ENCODE measurements around the gene GRPEL1. TPM values are rescaled to one million over a fixed set of nuclear protein-coding genes. Genes with fewer than 3 reads are reported as not detected.

GRPEL1 gene
- total and polyA plus RNA-seq, 2 donors (not counting 1 experiment from before 2014, with no cell fraction given): 16.3 to 42.7 TPM

DNA sequence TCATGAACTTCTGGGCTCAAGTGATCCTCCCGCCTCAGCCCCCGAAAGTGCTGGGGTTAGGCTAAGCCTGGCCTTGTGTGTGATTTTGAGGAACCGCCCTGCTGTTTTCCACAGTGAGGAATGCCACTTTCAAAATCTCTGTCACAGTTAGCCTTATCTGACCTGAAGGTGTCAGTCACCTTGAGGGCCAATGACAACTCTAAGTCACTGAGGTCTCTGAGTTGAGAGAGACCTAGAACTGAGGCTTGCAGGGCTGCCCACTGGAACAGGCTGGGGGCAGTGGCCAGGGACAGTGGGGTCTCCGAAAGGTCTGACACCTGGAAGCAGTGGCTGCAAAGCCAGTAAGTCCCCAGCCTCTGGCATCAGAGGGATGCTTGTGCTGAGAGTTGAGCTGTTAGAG lies 18.6 kb downstream of the GRPEL1 start:
- H3K4me2 ChIP-seq (ENCODE audit: extremely low read depth, insufficient read depth, low read length): no peak overlapping the region
- no peak for DNase-seq (ENCODE audit: low read depth in 2 of 2)
- peaks cover 4% of the 10 kb centered on the region for H3K4me1 ChIP-seq (ENCODE audit: control insufficient read depth, extremely low read depth, insufficient read depth, low read length)
- H3K27ac ChIP-seq (ENCODE audit: insufficient read depth, low read length): no peak overlapping the region
- H3K36me3 ChIP-seq (ENCODE audit: control insufficient read depth, insufficient read depth, low read length): peaks cover 3% of the 10 kb centered on the region
- TF ChIP-seq EZH2 (IDR thresholded peaks at IDR 0.05; ENCODE audit: low read length, missing control alignments): no peak
- TF ChIP-seq, protein P1, sequence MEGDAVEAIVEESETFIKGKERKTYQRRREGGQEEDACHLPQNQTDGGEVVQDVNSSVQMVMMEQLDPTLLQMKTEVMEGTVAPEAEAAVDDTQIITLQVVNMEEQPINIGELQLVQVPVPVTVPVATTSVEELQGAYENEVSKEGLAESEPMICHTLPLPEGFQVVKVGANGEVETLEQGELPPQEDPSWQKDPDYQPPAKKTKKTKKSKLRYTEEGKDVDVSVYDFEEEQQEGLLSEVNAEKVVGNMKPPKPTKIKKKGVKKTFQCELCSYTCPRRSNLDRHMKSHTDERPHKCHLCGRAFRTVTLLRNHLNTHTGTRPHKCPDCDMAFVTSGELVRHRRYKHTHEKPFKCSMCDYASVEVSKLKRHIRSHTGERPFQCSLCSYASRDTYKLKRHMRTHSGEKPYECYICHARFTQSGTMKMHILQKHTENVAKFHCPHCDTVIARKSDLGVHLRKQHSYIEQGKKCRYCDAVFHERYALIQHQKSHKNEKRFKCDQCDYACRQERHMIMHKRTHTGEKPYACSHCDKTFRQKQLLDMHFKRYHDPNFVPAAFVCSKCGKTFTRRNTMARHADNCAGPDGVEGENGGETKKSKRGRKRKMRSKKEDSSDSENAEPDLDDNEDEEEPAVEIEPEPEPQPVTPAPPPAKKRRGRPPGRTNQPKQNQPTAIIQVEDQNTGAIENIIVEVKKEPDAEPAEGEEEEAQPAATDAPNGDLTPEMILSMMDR (conservative IDR thresholded peaks at IDR 0.05 in 1 of 2, IDR thresholded peaks at IDR 0.05 in 1 of 2; ENCODE audit: low read depth in 1 of 2, low read length in 2 of 2): no peak
- no peak overlapping the region for H3K9ac ChIP-seq (ENCODE audit: insufficient read depth, low read length)
- H3K4me3 ChIP-seq (replicated peaks in 1 of 4; ENCODE audit: control extremely low read depth in 1 of 4, insufficient read depth in 1 of 4, low read depth in 3 of 4, low read length in 4 of 4): no peak overlapping the region
- peaks cover 54% of the 10 kb centered on the region for H3K79me2 ChIP-seq (ENCODE audit: control insufficient read depth, insufficient read depth, low read length)
- no peaks in the 10 kb centered on the region for H4K20me1 ChIP-seq (ENCODE audit: control insufficient read depth, extremely low read depth, insufficient read depth, low read length)
- no peaks in the 10 kb centered on the region for H3K27me3 ChIP-seq (ENCODE audit: control insufficient read depth, insufficient read depth, low read length)
- H3K9me3 ChIP-seq (ENCODE audit: control insufficient read depth, insufficient read depth, low read depth, low read length): no peaks in the 10 kb centered on the region
- H2AFZ ChIP-seq (ENCODE audit: low read length): no peak overlapping the region

DNA sequence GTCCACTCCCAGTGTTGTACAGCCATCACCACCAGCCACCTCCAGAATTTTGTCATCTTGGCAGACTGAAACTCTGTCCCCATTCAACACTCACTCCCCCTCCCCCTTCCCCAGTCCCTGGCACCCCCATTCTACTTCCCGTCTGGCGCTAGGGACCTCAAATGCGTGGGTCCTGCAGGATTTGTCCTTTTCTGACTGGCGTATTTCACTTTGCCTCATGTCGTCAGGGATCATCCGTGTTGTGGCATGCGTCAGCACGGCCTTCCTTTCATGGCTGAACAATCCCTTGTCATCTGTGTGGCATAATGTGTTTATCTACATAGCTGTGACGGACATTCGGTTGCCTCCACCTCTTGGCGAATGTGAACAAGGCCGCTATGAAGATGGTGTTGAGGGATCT lies 19.2 kb downstream of the GRPEL1 start:
- Histone ChIP-seq H3K4me1 (ENCODE audit: control insufficient read depth, extremely low read depth, insufficient read depth, low read length) (peaks cover 4% of the 10 kb centered on the region), H3K4me2 (ENCODE audit: extremely low read depth, insufficient read depth, low read length) (no peak overlapping the region), H3K79me2 (ENCODE audit: control insufficient read depth, insufficient read depth, low read length) (peaks cover 60% of the 10 kb centered on the region), H3K36me3 (ENCODE audit: control insufficient read depth, insufficient read depth, low read length) (no peaks in the 10 kb centered on the region), H3K27ac (ENCODE audit: insufficient read depth, low read length) (no peak overlapping the region), H3K4me3 (replicated peaks in 1 of 4; ENCODE audit: control extremely low read depth in 1 of 4, insufficient read depth in 1 of 4, low read depth in 3 of 4, low read length in 4 of 4) (no peak overlapping the region), H3K9me3 (ENCODE audit: control insufficient read depth, insufficient read depth, low read depth, low read length) (no peaks in the 10 kb centered on the region), H3K27me3 (ENCODE audit: control insufficient read depth, insufficient read depth, low read length) (no peaks in the 10 kb centered on the region), H3K9ac (ENCODE audit: insufficient read depth, low read length) (no peak overlapping the region), H2AFZ (ENCODE audit: low read length) (no peak overlapping the region), H4K20me1 (ENCODE audit: control insufficient read depth, extremely low read depth, insufficient read depth, low read length) (no peaks in the 10 kb centered on the region)
- no peak for TF ChIP-seq EZH2 (IDR thresholded peaks at IDR 0.05; ENCODE audit: low read length, missing control alignments)
- TF ChIP-seq, protein P1 (conservative IDR thresholded peaks at IDR 0.05 in 1 of 2, IDR thresholded peaks at IDR 0.05 in 1 of 2; ENCODE audit: low read depth in 1 of 2, low read length in 2 of 2): no peak
- no peak for DNase-seq (ENCODE audit: low read depth in 2 of 2)

DNA sequence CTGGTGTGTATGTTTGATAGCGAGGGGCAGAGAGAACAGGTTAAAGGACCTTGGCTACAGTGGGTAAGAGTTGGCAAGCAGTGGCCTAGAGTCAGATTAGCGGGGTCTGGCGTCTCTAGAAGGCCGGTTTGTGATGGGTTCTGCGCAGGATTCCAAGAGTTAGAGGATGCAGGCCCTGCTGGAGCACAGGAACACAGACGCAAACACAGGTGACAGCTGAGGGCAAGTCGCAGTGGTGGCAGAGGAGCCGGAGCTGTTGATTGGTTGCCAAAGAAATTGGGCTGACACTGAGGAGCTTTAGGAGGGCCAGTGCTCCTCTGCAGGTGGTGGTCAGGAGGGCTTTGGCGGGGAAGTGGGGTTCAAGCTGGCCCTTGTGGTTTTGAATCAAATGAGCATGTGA lies 20.9 kb downstream of the GRPEL1 start:
- no peak overlapping the region for H3K9ac ChIP-seq (ENCODE audit: insufficient read depth, low read length)
- H4K20me1 ChIP-seq (ENCODE audit: control insufficient read depth, extremely low read depth, insufficient read depth, low read length): no peaks in the 10 kb centered on the region
- H3K9me3 ChIP-seq (ENCODE audit: control insufficient read depth, insufficient read depth, low read depth, low read length): no peaks in the 10 kb centered on the region
- no peak for DNase-seq (ENCODE audit: low read depth in 2 of 2)
- no peaks in the 10 kb centered on the region for H3K27me3 ChIP-seq (ENCODE audit: control insufficient read depth, insufficient read depth, low read length)
- H3K79me2 ChIP-seq (ENCODE audit: control insufficient read depth, insufficient read depth, low read length): peaks cover 59% of the 10 kb centered on the region
- H3K4me1 ChIP-seq (ENCODE audit: control insufficient read depth, extremely low read depth, insufficient read depth, low read length): peaks cover 5% of the 10 kb centered on the region
- H2AFZ ChIP-seq (ENCODE audit: low read length): no peak overlapping the region
- H3K27ac ChIP-seq (ENCODE audit: insufficient read depth, low read length): no peak overlapping the region
- no peak overlapping the region for H3K4me2 ChIP-seq (ENCODE audit: extremely low read depth, insufficient read depth, low read length)
- no peaks in the 10 kb centered on the region for H3K36me3 ChIP-seq (ENCODE audit: control insufficient read depth, insufficient read depth, low read length)
- H3K4me3 ChIP-seq (replicated peaks in 1 of 4; ENCODE audit: control extremely low read depth in 1 of 4, insufficient read depth in 1 of 4, low read depth in 3 of 4, low read length in 4 of 4): no peak overlapping the region
- TF ChIP-seq, protein P1 (conservative IDR thresholded peaks at IDR 0.05 in 1 of 2, IDR thresholded peaks at IDR 0.05 in 1 of 2; ENCODE audit: low read depth in 1 of 2, low read length in 2 of 2): no peak
- TF ChIP-seq EZH2 (IDR thresholded peaks at IDR 0.05; ENCODE audit: low read length, missing control alignments): no peak

Data from fibroblast of lung (primary cell).